ENCODE data around the gene CAND2.

CAND2 gene

DNA sequence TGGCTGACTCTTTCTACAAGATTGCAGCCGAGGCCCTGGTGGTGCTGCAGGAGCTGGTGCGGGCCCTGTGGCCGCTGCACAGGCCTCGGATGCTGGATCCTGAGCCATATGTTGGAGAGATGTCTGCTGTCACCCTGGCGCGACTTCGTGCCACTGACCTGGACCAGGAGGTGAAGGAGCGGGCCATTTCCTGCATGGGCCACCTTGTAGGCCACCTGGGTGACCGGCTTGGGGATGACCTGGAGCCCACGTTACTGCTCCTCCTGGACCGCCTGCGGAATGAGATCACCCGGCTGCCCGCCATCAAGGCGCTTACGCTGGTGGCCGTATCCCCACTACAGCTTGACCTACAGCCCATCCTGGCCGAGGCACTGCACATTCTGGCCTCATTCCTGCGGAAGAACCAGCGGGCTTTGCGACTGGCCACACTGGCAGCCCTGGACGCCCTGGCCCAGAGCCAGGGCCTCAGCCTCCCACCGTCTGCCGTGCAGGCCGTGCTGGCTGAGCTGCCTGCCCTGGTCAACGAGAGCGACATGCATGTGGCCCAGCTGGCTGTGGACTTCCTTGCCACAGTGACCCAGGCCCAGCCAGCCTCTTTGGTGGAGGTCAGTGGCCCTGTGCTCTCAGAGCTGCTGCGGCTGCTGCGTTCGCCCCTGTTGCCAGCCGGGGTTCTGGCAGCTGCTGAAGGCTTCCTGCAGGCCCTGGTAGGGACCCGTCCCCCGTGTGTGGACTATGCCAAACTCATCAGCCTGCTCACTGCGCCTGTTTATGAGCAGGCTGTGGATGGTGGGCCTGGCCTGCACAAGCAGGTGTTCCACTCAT lies 20.3 kb downstream of the CAND2 start:
- Histone ChIP-seq H3K4me3 (replicated peaks; ENCODE audit: insufficient read depth, low read length) (no peak overlapping the region), H3K27ac (replicated peaks) (no peak overlapping the region), H3K27me3 (ENCODE audit: insufficient read depth, poor library complexity, severe bottlenecking) (no peaks in the 10 kb centered on the region)
- TF ChIP-seq GABPA (IDR thresholded peaks at IDR 0.05; ENCODE audit: low read depth) (no peak), POLR2AphosphoS5 (IDR thresholded peaks at IDR 0.05; ENCODE audit: low read depth) (no peak)
- no peak for DNase-seq (ENCODE audit: low read depth in 1 of 2, low spot score in 1 of 2)

DNA sequence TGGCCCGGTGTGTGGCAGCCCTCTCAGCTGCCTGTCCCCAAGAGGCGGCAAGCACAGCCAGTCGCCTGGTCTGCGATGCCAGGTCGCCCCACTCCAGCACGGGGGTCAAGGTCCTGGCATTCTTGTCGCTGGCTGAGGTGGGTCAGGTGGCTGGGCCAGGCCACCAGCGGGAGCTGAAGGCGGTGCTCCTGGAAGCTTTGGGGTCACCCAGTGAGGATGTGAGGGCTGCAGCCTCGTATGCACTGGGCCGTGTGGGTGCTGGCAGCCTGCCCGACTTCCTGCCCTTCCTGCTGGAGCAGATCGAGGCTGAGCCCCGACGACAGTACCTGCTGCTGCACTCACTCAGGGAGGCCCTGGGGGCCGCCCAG lies 20.8 kb downstream of the CAND2 start:
- no peak overlapping the region for H3K4me3 ChIP-seq (replicated peaks; ENCODE audit: insufficient read depth, low read length)
- TF ChIP-seq, protein P1, sequence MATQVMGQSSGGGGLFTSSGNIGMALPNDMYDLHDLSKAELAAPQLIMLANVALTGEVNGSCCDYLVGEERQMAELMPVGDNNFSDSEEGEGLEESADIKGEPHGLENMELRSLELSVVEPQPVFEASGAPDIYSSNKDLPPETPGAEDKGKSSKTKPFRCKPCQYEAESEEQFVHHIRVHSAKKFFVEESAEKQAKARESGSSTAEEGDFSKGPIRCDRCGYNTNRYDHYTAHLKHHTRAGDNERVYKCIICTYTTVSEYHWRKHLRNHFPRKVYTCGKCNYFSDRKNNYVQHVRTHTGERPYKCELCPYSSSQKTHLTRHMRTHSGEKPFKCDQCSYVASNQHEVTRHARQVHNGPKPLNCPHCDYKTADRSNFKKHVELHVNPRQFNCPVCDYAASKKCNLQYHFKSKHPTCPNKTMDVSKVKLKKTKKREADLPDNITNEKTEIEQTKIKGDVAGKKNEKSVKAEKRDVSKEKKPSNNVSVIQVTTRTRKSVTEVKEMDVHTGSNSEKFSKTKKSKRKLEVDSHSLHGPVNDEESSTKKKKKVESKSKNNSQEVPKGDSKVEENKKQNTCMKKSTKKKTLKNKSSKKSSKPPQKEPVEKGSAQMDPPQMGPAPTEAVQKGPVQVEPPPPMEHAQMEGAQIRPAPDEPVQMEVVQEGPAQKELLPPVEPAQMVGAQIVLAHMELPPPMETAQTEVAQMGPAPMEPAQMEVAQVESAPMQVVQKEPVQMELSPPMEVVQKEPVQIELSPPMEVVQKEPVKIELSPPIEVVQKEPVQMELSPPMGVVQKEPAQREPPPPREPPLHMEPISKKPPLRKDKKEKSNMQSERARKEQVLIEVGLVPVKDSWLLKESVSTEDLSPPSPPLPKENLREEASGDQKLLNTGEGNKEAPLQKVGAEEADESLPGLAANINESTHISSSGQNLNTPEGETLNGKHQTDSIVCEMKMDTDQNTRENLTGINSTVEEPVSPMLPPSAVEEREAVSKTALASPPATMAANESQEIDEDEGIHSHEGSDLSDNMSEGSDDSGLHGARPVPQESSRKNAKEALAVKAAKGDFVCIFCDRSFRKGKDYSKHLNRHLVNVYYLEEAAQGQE (IDR thresholded peaks at IDR 0.05; ENCODE audit: insufficient replicate concordance, low read depth), result no peak
- TF ChIP-seq SPI1 (IDR thresholded peaks at IDR 0.05; ENCODE audit: borderline replicate concordance, low read depth) (no peak), GABPA (IDR thresholded peaks at IDR 0.05; ENCODE audit: low read depth) (no peak), POLR2AphosphoS5 (IDR thresholded peaks at IDR 0.05; ENCODE audit: low read depth) (no peak)
- TF ChIP-seq, protein P2, sequence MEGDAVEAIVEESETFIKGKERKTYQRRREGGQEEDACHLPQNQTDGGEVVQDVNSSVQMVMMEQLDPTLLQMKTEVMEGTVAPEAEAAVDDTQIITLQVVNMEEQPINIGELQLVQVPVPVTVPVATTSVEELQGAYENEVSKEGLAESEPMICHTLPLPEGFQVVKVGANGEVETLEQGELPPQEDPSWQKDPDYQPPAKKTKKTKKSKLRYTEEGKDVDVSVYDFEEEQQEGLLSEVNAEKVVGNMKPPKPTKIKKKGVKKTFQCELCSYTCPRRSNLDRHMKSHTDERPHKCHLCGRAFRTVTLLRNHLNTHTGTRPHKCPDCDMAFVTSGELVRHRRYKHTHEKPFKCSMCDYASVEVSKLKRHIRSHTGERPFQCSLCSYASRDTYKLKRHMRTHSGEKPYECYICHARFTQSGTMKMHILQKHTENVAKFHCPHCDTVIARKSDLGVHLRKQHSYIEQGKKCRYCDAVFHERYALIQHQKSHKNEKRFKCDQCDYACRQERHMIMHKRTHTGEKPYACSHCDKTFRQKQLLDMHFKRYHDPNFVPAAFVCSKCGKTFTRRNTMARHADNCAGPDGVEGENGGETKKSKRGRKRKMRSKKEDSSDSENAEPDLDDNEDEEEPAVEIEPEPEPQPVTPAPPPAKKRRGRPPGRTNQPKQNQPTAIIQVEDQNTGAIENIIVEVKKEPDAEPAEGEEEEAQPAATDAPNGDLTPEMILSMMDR (IDR thresholded peaks at IDR 0.05; ENCODE audit: insufficient read depth, low read length), result no peak
- DNase-seq (ENCODE audit: low read depth in 1 of 2, low spot score in 1 of 2), result no peak
- H3K27ac ChIP-seq (replicated peaks), result no peak overlapping the region
- no peaks in the 10 kb centered on the region for H3K27me3 ChIP-seq (ENCODE audit: insufficient read depth, poor library complexity, severe bottlenecking)

DNA sequence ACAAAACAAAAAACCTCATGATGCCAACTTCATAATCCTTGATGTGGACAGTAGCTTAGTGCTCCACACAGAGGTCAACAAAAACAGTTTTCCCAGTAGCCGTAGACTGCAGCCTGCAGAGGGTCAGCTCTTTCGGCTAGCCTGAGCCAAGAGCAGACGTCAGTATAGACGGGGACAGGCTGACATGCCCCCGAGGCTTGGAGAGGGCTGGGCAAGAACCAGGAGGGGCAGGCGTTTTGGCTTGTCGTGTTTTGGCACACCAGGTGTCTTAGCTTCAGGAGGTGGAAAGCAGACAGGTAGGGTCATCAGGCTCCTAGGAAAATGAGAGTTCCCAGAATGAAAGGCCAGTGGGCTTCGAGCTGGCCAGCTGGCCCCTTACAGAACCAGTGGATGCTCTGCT lies 21.8 kb downstream of the CAND2 start:
- TF ChIP-seq, protein P2 (IDR thresholded peaks at IDR 0.05; ENCODE audit: insufficient read depth, low read length), result no peak
- TF ChIP-seq, protein P1 (IDR thresholded peaks at IDR 0.05; ENCODE audit: insufficient replicate concordance, low read depth), result no peak
- TF ChIP-seq GABPA (IDR thresholded peaks at IDR 0.05; ENCODE audit: low read depth) (no peak), SPI1 (IDR thresholded peaks at IDR 0.05; ENCODE audit: borderline replicate concordance, low read depth) (no peak), POLR2AphosphoS5 (IDR thresholded peaks at IDR 0.05; ENCODE audit: low read depth) (no peak)
- no peak for DNase-seq (ENCODE audit: low read depth in 1 of 2, low spot score in 1 of 2)
- no peak overlapping the region for H3K27ac ChIP-seq (replicated peaks)

DNA sequence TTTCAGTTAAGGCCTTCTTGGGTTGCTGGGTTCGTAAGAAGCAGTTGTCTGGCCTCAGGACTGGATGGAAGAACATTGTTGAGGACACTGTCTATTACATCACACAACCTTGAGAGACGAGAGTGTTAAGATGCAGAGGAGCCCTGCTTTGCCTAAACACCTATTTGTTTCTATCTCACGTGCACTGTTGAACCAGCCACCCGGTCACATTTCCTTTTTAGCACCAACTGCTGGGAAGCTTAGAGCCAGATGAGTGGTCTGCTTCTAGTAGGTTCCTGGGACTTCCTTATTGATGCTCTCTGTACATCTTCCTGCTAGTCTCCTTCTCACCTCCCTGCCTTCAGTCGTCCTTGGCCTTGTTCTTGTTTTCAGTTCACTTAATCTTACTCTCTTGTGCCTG lies 22.3 kb downstream of the CAND2 start:
- H3K27me3 ChIP-seq (ENCODE audit: insufficient read depth, poor library complexity, severe bottlenecking), result no peaks in the 10 kb centered on the region
- DNase-seq (ENCODE audit: low read depth in 1 of 2, low spot score in 1 of 2), result no peak
- H3K27ac ChIP-seq (replicated peaks), result no peak overlapping the region
- TF ChIP-seq, protein P1 (IDR thresholded peaks at IDR 0.05; ENCODE audit: insufficient replicate concordance, low read depth), result no peak
- TF ChIP-seq, protein P2 (IDR thresholded peaks at IDR 0.05; ENCODE audit: insufficient read depth, low read length), result no peak
- TF ChIP-seq SPI1 (IDR thresholded peaks at IDR 0.05; ENCODE audit: borderline replicate concordance, low read depth) (no peak), POLR2AphosphoS5 (IDR thresholded peaks at IDR 0.05; ENCODE audit: low read depth) (no peak), GABPA (IDR thresholded peaks at IDR 0.05; ENCODE audit: low read depth) (no peak)
- no peak overlapping the region for H3K4me3 ChIP-seq (replicated peaks; ENCODE audit: insufficient read depth, low read length)

More for the DNA sequence above, 21.8 kb downstream of the CAND2 start:
- Histone ChIP-seq H3K27me3 (ENCODE audit: insufficient read depth, poor library complexity, severe bottlenecking) (no peaks in the 10 kb centered on the region), H3K4me3 (replicated peaks; ENCODE audit: insufficient read depth, low read length) (no peak overlapping the region)

Data from HL-60 (cell line).